GM18870 (cell line): ENCODE measurements around the gene KLF12.

ENCODE experiments used
- ATAC-seq: cut with Tn5 transposase; IDR thresholded peaks from one replicate; pipeline ENCODE4 v1.9.1; 2021; ENCODE audit warnings: moderate library complexity; ENCODE audit not compliant: unreplicated experiment

The KLF12 gene

DNA sequence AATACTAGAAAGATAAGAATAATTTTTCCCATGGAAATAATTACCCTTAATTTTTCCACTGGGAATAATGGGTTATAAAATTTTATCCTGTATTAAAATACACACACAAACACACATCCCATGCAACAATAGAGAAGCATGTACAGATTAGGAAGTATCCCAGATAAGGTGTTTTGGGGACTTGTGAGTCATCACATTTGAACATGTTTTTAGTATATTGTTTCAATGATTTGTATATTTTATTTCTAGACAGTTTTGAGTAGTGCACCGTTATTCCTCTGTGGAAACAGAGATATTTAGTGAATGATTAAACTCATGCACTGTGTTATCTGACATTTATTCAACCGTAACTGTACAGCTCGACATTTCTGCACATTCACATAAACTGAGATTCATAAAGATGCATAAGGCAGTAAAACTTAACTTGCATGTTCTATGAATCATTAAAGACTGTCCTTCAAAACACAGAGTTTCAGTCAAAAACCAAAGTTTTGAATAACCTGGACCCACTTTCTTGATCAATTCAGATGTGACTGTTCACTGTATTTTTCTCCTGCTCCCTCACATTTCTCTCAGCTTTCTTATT, 30.1 kb downstream of the KLF12 start:
- ATAC-seq, result no peak

DNA sequence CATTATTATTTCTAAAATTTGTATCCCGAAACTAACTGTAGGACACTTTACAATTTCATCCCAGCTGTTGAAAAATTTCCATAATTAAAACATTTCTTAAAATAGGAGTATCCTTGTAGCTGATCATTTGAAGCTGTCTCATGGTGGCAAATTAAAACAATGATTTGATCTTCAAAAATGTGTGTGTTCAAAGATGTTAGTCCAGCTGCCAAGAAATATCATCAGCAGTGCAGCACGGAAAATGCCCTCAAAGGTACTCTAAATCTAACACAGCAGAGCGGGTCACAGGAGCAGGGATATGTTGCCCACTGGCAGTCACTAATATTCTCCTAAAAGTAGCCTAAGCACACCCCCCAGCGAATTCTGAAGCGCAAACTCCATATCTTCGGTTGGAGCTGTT, 31.0 kb downstream of the KLF12 start:
- ATAC-seq, result no peak

DNA sequence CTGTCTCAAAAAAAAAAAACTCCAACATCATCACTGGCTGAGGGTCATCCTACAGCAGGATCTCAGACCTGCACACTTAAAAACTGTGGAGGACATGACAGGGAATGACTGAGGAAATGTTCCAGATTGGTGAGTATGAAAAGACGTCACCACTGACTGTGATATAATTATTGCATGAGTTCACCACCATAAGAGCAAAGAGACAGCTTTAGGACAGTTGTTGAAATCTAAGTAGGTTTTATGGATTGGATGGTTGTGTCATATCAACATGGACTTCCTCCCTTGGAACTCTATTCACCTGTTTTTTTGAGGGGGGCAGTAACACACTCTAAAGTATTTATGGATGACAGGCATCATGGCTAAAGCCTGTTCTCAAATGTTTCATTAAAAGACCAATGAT, 31.5 kb downstream of the KLF12 start:
- no peak for ATAC-seq

DNA sequence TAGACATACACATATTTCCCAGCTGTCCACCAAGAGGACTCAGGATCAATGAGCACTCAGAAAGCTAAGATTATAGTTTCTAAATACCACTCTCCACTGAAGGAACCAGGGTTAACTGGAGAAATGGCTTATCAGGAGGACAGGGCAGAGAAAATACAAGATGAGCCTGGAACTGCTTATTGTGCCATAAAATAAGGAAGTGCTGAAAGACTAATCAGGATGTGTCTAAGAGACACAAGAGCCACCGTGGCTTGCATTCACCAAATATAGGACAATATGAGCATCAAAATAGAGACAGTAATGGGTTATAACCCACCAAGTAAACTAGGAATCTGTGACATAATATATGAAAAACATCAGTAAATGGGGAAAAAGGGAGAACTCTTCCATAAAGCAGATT, 32.8 kb downstream of the KLF12 start:
- ATAC-seq, result no peak

DNA sequence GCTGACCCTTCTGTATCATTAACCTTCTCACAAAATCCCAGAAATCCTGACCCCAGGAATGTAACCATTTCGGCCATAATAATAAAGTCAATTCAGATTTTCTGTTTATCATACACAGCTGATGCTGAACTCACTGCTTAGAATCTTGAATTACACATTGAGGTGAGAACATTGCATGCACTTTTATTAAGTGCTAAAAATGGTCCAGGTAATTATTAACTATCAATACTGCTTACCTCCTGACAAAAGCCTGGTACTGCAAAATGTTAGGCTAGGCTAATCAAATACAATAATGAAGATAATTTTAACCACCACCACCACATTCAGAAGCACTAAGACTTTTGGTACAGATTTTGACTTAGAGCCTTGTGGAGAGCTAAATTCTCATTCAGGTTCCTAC, 36.1 kb downstream of the KLF12 start:
- no peak for ATAC-seq

DNA sequence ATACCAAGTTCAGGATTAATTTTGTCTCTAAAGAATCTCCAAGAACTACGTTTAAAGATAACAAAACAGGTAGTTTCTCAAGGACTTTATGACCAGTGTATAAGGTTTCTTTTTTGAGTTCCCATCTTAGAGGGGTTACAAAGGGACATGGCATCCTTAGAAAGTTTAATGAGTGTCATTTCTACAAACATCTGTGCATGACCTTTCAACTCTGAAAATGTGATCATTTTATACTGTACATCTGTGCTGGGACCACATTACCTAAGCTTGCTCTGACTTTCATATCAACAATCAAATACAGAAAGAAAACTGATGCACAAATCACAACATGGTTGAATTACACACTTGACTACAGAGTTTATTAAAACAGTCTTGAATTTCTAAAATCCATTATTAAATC, 37.1 kb downstream of the KLF12 start:
- no peak for ATAC-seq

DNA sequence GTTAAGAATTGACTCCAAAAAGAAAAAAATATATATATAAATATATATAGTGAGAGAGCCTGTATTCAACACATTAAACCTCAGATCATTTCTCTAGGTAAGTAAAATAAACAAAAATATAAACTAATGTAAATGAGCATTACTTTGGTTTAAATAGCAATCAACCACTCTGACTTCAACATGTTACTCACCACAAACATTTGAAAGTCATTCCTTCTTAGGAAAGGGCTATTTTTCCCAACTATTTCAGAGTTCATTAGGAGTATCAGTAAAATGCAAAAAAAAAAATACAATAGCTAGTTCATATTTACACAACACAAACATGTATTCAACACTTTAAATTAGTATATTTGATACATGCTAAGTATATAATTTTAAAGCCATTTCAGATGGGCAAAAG, 40.5 kb downstream of the KLF12 start:
- ATAC-seq, result no peak

DNA sequence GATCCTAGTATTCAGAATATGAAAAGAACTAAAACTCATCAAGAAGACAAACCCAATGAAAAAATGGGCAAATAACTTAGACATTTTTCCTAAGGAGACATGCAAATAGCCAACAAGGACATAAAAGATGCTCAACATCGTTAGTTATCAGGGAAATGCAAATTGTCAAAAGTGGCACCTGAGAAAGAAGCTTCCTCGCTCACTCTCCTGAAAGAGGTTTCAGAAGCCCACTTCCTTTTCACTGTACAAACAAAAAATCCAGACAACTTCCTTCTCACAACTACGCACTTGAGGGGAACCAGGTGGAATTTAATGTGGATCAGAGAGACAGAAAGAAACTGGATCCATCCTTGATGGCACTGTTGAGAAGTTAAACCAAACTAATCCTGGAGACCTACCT, 41.5 kb downstream of the KLF12 start:
- no peak for ATAC-seq

DNA sequence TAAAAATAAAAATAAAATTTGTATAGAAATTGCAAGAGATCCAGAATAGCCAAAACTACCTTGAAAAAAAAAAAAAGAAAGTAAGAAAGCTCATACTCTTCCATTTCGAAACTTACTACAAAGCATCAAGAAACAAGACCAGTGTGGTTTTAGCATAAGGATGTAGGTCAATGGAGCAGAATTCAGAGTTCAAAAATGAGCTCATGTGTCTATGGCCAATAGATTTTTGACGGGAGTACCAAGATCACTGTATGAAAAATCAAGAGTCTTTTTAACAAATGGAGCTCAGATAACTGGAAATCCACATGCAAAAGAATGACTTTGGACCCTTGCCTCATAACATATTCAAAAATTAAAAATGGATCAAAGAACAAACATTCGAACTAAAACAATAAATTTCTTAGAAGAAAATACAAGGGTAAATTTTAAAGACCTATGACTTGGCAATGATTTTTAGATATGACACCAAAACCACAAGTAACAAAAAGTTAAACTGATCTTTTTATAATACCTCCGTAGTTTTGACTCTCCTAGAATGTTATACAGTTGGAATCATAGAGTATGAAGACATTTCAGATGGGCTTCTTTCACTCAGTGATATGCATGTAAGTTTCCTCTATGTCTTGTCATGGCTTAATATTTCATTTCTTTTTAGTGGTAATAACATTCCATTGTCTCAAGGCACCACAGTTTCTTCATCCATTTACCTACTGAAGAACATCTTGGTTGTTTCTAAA, 43.2 kb downstream of the KLF12 start:
- no peak for ATAC-seq

DNA sequence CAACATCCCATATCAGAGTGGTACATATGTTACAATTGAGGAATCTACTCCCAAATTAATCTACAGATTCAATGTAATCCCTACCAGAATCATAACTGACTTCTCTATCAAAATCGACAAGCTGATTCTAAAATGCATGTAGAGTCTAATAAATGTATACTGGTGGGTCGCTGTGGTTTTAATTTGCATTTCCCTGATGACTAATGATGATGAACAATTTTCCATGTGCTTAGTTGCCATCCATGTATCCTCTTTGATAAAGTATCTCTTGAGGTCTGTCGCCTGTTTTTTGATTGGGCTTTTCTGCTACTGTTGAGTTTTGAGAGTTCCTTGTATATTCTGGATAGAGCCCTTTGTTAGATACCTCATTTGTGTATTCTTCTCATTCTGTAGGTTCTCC, 43.8 kb downstream of the KLF12 start:
- ATAC-seq, result no peak

DNA sequence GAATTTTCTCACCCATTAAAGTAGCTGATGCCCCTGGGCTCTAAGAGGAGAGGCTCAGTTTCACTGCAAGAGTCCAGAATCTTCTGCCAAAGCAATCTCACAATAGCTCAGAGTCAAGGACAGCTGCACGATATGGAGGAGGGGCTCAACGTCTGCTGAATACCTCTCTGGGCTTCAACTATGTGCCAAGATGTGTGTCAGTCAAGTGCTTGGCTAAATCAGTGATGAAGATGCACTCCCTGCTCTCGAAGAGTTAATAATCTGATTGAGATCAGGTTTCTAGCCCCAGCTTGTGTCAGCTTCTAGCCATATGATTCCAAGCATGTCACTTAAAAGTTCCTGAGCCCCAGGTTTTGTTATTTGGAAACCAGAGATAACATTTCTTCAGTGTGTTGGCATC, 46.8 kb downstream of the KLF12 start:
- no peak for ATAC-seq
